Measurements from ENCODE around the gene CCL13. TPM values are rescaled to one million over a fixed set of nuclear protein-coding genes. Genes with fewer than 3 reads are reported as not detected.
"Not testable (repeated sequence)": the region's sequence is repeated elsewhere in the genome, so short reads cannot be mapped to it uniquely, and the experiment has no call there.

CCL13 gene
- total RNA-seq = not detected in 2 replicates

DNA sequence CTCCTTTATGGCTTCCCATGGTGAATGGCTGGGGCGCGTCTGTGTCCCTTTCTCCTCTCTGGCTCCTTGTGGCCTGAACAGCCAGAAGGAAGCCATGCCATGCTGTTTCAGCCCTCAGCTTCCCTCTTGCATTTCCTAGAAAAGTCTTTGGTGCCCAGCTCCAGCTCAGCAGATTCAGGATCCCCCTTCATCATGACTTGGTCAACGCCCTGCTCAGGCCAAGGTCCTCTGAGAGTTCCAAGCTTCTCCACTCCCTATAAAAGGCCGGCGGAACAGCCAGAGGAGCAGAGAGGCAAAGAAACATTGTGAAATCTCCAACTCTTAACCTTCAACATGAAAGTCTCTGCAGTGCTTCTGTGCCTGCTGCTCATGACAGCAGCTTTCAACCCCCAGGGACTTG is at the start of gene CCL13:
CCL13 (plus strand) TSS at position 287 of the 400 bp plus-strand sequence; CDS start at position 334, 47 bp downstream.
- Mint-ChIP-seq H3K36me3 (ENCODE audit: low read depth) (peaks cover 4% of the 10 kb centered on the region), H3K27ac (no peak within 1 kb of the TSS), H3K27me3 (ENCODE audit: low read depth) (peaks cover 45% of the 10 kb centered on the region), H3K4me3 (ENCODE audit: low read depth) (no peak within 1 kb of the TSS), H3K4me1 (ENCODE audit: low read depth) (peaks cover 9% of the 10 kb centered on the region), H3K9me3 (no peaks in the 10 kb centered on the region)
- no peak for DNase-seq (ENCODE audit: low spot score)
- intact Hi-C loops (cut with micrococcal nuclease) = no loop called here

DNA sequence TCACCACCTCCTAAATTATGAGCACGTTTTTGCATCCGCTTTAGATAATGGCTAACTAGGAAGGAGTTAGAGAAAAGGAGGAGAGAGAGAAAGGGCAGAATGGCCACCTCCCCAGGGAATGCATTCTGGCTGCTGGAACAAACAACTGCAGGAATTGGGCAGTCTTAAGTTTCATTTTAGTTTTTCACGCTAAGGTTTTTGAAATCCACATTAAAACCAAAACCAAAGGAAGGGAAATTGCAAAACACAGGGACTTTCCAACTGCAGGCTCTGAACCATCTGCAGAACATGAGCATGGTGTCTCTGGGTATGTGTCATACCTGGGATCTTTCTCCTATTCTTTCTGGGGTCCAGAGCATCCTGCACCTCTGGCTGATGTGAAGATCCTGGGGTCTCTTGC is 49.2 kb upstream of the CCL13 start:
- intact Hi-C loops (cut with micrococcal nuclease) = loop anchor here (2.0 kb wide), 1 partner anchor 106 kb away; no protein-coding TSS in a partner anchor
- H3K27ac Mint-ChIP-seq = no peak overlapping the region
- no peaks in the 10 kb centered on the region for H3K36me3 Mint-ChIP-seq (ENCODE audit: low read depth)
- H3K4me1 Mint-ChIP-seq (ENCODE audit: low read depth) = peaks cover 8% of the 10 kb centered on the region
- peaks cover 24% of the 10 kb centered on the region for H3K27me3 Mint-ChIP-seq (ENCODE audit: low read depth)
- H3K4me3 Mint-ChIP-seq (ENCODE audit: low read depth) = no peak overlapping the region
- no peak for DNase-seq (ENCODE audit: low spot score)
- H3K9me3 Mint-ChIP-seq = no peaks in the 10 kb centered on the region

DNA sequence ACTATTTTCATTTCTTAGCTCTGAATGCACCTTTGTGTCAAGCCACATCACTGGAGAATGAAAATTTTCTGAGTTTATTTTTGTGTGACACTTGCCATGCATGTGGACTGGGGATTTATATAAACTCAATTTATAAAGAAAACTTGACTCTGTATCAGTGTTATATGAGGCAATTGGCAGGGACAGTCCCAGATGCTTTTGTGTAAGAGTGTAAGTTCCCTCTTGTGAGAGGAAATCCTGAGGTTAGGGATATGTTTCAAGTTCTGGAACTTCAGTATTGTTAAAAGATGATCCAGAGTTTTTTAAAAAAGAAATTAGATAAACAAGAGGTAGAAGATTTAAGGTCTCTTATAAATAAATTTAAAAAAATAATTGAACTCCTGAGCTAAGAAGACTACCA is 47.9 kb upstream of the CCL13 start:
- Mint-ChIP-seq H3K4me3 (ENCODE audit: low read depth) (no peak overlapping the region), H3K9me3 (no peaks in the 10 kb centered on the region), H3K27me3 (ENCODE audit: low read depth) (peaks cover 29% of the 10 kb centered on the region), H3K36me3 (ENCODE audit: low read depth) (no peaks in the 10 kb centered on the region), H3K4me1 (ENCODE audit: low read depth) (peaks cover 8% of the 10 kb centered on the region), H3K27ac (no peak overlapping the region)
- intact Hi-C loops (cut with micrococcal nuclease) = no loop called here
- no peak for DNase-seq (ENCODE audit: low spot score)

- Mint-ChIP-seq H3K9me3 (no peaks in the 10 kb centered on the region), H3K27ac (no peak overlapping the region), H3K27me3 (ENCODE audit: low read depth) (peaks cover 29% of the 10 kb centered on the region), H3K4me1 (ENCODE audit: low read depth) (peaks cover 8% of the 10 kb centered on the region), H3K4me3 (ENCODE audit: low read depth) (no peak overlapping the region), H3K36me3 (ENCODE audit: low read depth) (no peaks in the 10 kb centered on the region)
- intact Hi-C loops (cut with micrococcal nuclease) = no loop called here
- no peak for DNase-seq (ENCODE audit: low spot score)
Observed at GRCh38 chr17:34311291-34311690, 45.0 kb upstream of the CCL13 start.

DNA sequence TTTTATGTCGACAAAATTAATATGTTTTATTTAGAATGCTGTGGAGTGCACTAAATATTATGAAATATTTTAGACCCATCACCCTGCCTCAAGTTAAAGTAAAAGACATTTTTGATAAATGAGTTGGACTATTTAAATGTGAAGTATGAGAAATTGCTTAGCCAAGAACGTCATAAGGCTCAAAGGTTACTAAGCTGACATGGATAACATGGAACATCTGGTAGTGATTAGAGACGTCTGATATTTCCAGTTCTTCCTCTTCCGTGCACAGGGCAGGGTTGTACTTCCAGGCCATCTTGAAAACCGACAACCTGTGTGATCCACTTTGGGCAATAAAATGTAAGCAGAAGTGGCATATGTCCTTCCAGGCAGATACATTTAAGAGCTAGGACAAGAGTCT is 44.2 kb upstream of the CCL13 start:
- Mint-ChIP-seq H3K27me3 (ENCODE audit: low read depth) (peaks cover 31% of the 10 kb centered on the region), H3K9me3 (no peaks in the 10 kb centered on the region), H3K4me3 (ENCODE audit: low read depth) (no peak overlapping the region), H3K36me3 (ENCODE audit: low read depth) (no peaks in the 10 kb centered on the region), H3K27ac (no peak overlapping the region), H3K4me1 (ENCODE audit: low read depth) (peaks cover 4% of the 10 kb centered on the region)
- intact Hi-C loops (cut with micrococcal nuclease) = no loop called here
- DNase-seq (ENCODE audit: low spot score) = no peak

GRCh38 chr17:34313164-34313563 is 43.1 kb upstream of the CCL13 start:
- Mint-ChIP-seq H3K4me1 (ENCODE audit: low read depth) (no peaks in the 10 kb centered on the region), H3K36me3 (ENCODE audit: low read depth) (no peaks in the 10 kb centered on the region), H3K9me3 (no peaks in the 10 kb centered on the region), H3K27me3 (ENCODE audit: low read depth) (peaks cover 33% of the 10 kb centered on the region), H3K4me3 (ENCODE audit: low read depth) (no peak overlapping the region), H3K27ac (no peak overlapping the region)
- intact Hi-C loops (cut with micrococcal nuclease) = no loop called here
- DNase-seq (ENCODE audit: low spot score) = no peak

DNA sequence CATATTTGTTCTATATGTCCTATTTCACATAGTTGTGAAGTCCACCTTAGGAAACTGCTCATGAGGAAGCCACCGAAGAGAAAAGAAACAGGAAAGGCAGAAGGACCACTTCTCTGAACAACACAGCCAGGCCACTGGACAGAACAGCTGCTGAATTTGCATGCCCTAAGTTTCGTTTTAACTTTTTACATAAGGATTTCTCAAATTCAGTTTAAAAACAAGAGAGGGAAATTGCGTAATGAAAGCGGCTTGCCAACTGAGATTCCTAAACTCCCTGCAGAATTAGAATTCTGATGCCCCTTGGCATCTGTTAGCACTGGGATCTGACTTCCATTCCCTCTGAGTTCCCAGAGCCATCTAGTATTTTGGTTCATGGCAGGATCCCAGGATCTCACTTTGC is 42.0 kb upstream of the CCL13 start:
- H3K27ac Mint-ChIP-seq = no peak overlapping the region

GRCh38 chr17:34318474-34318873 is 37.8 kb upstream of the CCL13 start:
- DNase-seq (ENCODE audit: low spot score) = no peak

More for the DNA sequence above, 42.0 kb upstream of the CCL13 start:
- DNase-seq (ENCODE audit: low spot score) = no peak
- H3K9me3 Mint-ChIP-seq = no peaks in the 10 kb centered on the region
- H3K4me1 Mint-ChIP-seq (ENCODE audit: low read depth) = no peaks in the 10 kb centered on the region
- H3K4me3 Mint-ChIP-seq (ENCODE audit: low read depth) = no peak overlapping the region
- intact Hi-C loops (cut with micrococcal nuclease) = no loop called here
- H3K27me3 Mint-ChIP-seq (ENCODE audit: low read depth) = peaks cover 29% of the 10 kb centered on the region
- no peaks in the 10 kb centered on the region for H3K36me3 Mint-ChIP-seq (ENCODE audit: low read depth)

GRCh38 chr17:34319039-34319483 is 37.2 kb upstream of the CCL13 start, which contains the start of gene CCL8:
TSS of gene CCL8 (plus strand) at chr17:34319435. CDS start at chr17:34319502, 67 bp downstream.
- Mint-ChIP-seq H3K4me3 (ENCODE audit: low read depth) (no peak within 1 kb of the TSS), H3K27me3 (ENCODE audit: low read depth) (peaks cover 24% of the 10 kb centered on the region), H3K36me3 (ENCODE audit: low read depth) (no peaks in the 10 kb centered on the region), H3K27ac (no peak within 1 kb of the TSS), H3K9me3 (no peaks in the 10 kb centered on the region), H3K4me1 (ENCODE audit: low read depth) (no peaks in the 10 kb centered on the region)
- no peak for DNase-seq (ENCODE audit: low spot score)
- intact Hi-C loops (cut with micrococcal nuclease) = no loop called here

More at GRCh38 chr17:34318474-34318873, 37.8 kb upstream of the CCL13 start:
- Mint-ChIP-seq H3K27me3 (ENCODE audit: low read depth) (peaks cover 21% of the 10 kb centered on the region), H3K4me3 (ENCODE audit: low read depth) (no peak overlapping the region), H3K4me1 (ENCODE audit: low read depth) (no peaks in the 10 kb centered on the region), H3K27ac (no peak overlapping the region), H3K9me3 (no peaks in the 10 kb centered on the region), H3K36me3 (ENCODE audit: low read depth) (no peaks in the 10 kb centered on the region)
- intact Hi-C loops (cut with micrococcal nuclease) = no loop called here

GRCh38 chr17:34321964-34322363 is 34.3 kb upstream of the CCL13 start:
- H3K36me3 Mint-ChIP-seq (ENCODE audit: low read depth) = no peaks in the 10 kb centered on the region
- H3K27me3 Mint-ChIP-seq (ENCODE audit: low read depth) = peaks cover 33% of the 10 kb centered on the region
- intact Hi-C loops (cut with micrococcal nuclease) = no loop called here
- H3K9me3 Mint-ChIP-seq = no peaks in the 10 kb centered on the region
- H3K4me3 Mint-ChIP-seq (ENCODE audit: low read depth) = no peak overlapping the region
- no peak overlapping the region for H3K27ac Mint-ChIP-seq
- no peak for DNase-seq (ENCODE audit: low spot score)
- no peaks in the 10 kb centered on the region for H3K4me1 Mint-ChIP-seq (ENCODE audit: low read depth)

GRCh38 chr17:34327580-34327979 is 28.7 kb upstream of the CCL13 start:
- H3K4me1 Mint-ChIP-seq (ENCODE audit: low read depth); intact Hi-C loops (cut with micrococcal nuclease); H3K4me3 Mint-ChIP-seq (ENCODE audit: low read depth); H3K9me3 Mint-ChIP-seq; DNase-seq (ENCODE audit: low spot score); H3K36me3 Mint-ChIP-seq (ENCODE audit: low read depth); H3K27ac Mint-ChIP-seq: not testable (repeated sequence)
- peaks cover 54% of the 10 kb centered on the region for H3K27me3 Mint-ChIP-seq (ENCODE audit: low read depth)

- intact Hi-C loops (cut with micrococcal nuclease) = no loop called here
- Mint-ChIP-seq H3K4me1 (ENCODE audit: low read depth) (no peaks in the 10 kb centered on the region), H3K9me3 (no peaks in the 10 kb centered on the region), H3K36me3 (ENCODE audit: low read depth) (no peaks in the 10 kb centered on the region), H3K4me3 (ENCODE audit: low read depth) (no peak overlapping the region), H3K27me3 (ENCODE audit: low read depth) (peaks cover 47% of the 10 kb centered on the region), H3K27ac (no peak overlapping the region)
- DNase-seq (ENCODE audit: low spot score) = no peak
Observed at GRCh38 chr17:34337701-34338100, 18.6 kb upstream of the CCL13 start.

- Mint-ChIP-seq H3K36me3 (ENCODE audit: low read depth) (no peaks in the 10 kb centered on the region), H3K27ac (no peak overlapping the region), H3K4me3 (ENCODE audit: low read depth) (no peak overlapping the region), H3K27me3 (ENCODE audit: low read depth) (peaks cover 54% of the 10 kb centered on the region), H3K9me3 (no peaks in the 10 kb centered on the region), H3K4me1 (ENCODE audit: low read depth) (no peaks in the 10 kb centered on the region)
- no peak for DNase-seq (ENCODE audit: low spot score)
- intact Hi-C loops (cut with micrococcal nuclease) = no loop called here
Observed at GRCh38 chr17:34339138-34339770, 17.0 kb upstream of the CCL13 start.
